ENCODE measurements around the gene ULK1. TPM values are rescaled to one million over a fixed set of nuclear protein-coding genes. Genes with fewer than 3 reads are reported as not detected.

The ULK1 gene
- total RNA-seq, 1 donor, result 14.1 TPM

DNA sequence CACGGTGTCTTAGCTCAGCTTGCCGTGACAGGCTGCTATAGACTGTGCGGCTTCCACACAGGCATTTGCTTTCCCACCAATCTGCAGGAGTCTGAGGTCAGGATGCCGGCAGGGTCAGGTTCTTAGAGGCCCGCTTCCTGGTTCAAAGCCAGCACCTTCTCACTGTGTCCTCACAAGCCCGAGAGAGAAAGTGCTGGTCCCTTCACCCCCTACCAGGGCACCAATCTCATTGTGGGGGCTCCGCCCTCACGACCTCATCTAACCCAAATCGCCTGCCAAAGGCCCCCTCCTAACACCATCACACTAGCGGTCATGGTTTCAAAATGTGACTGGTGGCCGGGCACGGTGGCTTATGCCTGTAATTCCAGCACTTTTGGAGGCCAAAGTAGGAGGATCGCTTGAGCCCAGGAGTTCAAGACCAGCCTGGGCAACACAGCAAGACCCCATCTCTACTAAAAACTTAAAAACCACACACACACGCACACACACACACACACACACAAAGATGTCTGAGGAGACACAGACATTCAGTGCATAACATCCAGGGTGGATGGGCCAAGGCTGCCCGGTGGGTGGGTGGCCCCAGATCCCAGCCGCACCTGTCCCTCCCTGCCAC lies 39.5 kb upstream of the ULK1 start:
- Histone ChIP-seq H2AFZ (ENCODE audit: low read length) (no peak overlapping the region), H3K9me3 (ENCODE audit: low read depth, low read length) (no peaks in the 10 kb centered on the region), H3K4me3 (ENCODE audit: insufficient read depth, low read length) (no peak overlapping the region), H3K27ac (ENCODE audit: low read depth, low read length) (no peak overlapping the region), H3K36me3 (ENCODE audit: insufficient read depth, low read length) (no peaks in the 10 kb centered on the region), H3K4me2 (ENCODE audit: insufficient read depth, low read length) (no peak overlapping the region), H3K4me1 (ENCODE audit: insufficient read depth, low read length) (peaks cover 6% of the 10 kb centered on the region), H3K27me3 (ENCODE audit: insufficient read depth, low read length) (peaks cover 8% of the 10 kb centered on the region), H3K79me2 (ENCODE audit: insufficient read depth, low read length) (no peaks in the 10 kb centered on the region), H4K20me1 (ENCODE audit: insufficient read depth, low read length) (no peaks in the 10 kb centered on the region)
- TF ChIP-seq, protein P1, sequence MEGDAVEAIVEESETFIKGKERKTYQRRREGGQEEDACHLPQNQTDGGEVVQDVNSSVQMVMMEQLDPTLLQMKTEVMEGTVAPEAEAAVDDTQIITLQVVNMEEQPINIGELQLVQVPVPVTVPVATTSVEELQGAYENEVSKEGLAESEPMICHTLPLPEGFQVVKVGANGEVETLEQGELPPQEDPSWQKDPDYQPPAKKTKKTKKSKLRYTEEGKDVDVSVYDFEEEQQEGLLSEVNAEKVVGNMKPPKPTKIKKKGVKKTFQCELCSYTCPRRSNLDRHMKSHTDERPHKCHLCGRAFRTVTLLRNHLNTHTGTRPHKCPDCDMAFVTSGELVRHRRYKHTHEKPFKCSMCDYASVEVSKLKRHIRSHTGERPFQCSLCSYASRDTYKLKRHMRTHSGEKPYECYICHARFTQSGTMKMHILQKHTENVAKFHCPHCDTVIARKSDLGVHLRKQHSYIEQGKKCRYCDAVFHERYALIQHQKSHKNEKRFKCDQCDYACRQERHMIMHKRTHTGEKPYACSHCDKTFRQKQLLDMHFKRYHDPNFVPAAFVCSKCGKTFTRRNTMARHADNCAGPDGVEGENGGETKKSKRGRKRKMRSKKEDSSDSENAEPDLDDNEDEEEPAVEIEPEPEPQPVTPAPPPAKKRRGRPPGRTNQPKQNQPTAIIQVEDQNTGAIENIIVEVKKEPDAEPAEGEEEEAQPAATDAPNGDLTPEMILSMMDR (IDR thresholded peaks at IDR 0.05; ENCODE audit: extremely low read depth, low read depth, low read length), result no peak
- DNase-seq (ENCODE audit: insufficient read length, low spot score, missing footprints), result peak; percentile 81

DNA sequence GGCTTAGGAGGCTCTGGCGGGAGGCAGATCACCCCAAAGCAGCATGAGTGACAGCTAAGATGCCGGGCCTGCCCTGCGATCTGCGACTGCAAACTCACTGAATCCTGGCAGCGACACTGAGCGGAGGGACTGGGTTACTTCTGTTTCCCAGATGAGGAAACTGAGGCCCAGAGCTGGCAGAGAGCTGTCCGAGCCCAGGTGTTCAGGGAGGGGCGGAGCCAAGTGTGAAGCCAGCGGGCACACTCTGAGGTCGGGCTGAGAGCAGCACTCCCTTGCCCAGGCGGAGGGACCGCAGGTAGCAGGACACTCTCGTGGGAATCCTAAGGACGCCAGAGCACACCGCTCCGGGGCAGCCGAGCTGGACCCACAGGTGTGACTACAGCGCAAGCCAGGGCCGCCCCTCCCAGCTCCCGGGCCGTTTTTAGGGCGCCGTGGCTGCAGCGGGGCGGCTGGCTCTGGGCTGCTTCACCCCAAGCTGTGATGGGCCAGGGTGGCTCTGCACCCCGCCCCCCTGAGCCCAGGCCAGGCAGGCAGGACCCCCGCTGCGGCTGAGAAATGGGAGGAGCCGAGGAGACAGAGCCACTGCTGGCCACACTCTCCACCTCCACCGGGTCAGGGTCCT lies 38.8 kb upstream of the ULK1 start:
- no peaks in the 10 kb centered on the region for H3K36me3 ChIP-seq (ENCODE audit: insufficient read depth, low read length)
- no peak overlapping the region for H3K4me3 ChIP-seq (ENCODE audit: insufficient read depth, low read length)
- no peak overlapping the region for H3K4me2 ChIP-seq (ENCODE audit: insufficient read depth, low read length)
- DNase-seq (ENCODE audit: insufficient read length, low spot score, missing footprints), result peak; percentile 87
- no peak overlapping the region for H3K27ac ChIP-seq (ENCODE audit: low read depth, low read length)
- TF ChIP-seq, protein P1 (IDR thresholded peaks at IDR 0.05; ENCODE audit: extremely low read depth, low read depth, low read length), result no peak
- no peaks in the 10 kb centered on the region for H4K20me1 ChIP-seq (ENCODE audit: insufficient read depth, low read length)
- H3K79me2 ChIP-seq (ENCODE audit: insufficient read depth, low read length), result no peaks in the 10 kb centered on the region
- H3K27me3 ChIP-seq (ENCODE audit: insufficient read depth, low read length), result peaks cover 8% of the 10 kb centered on the region
- H3K9me3 ChIP-seq (ENCODE audit: low read depth, low read length), result no peaks in the 10 kb centered on the region
- H2AFZ ChIP-seq (ENCODE audit: low read length), result no peak overlapping the region
- peaks cover 10% of the 10 kb centered on the region for H3K4me1 ChIP-seq (ENCODE audit: insufficient read depth, low read length)

DNA sequence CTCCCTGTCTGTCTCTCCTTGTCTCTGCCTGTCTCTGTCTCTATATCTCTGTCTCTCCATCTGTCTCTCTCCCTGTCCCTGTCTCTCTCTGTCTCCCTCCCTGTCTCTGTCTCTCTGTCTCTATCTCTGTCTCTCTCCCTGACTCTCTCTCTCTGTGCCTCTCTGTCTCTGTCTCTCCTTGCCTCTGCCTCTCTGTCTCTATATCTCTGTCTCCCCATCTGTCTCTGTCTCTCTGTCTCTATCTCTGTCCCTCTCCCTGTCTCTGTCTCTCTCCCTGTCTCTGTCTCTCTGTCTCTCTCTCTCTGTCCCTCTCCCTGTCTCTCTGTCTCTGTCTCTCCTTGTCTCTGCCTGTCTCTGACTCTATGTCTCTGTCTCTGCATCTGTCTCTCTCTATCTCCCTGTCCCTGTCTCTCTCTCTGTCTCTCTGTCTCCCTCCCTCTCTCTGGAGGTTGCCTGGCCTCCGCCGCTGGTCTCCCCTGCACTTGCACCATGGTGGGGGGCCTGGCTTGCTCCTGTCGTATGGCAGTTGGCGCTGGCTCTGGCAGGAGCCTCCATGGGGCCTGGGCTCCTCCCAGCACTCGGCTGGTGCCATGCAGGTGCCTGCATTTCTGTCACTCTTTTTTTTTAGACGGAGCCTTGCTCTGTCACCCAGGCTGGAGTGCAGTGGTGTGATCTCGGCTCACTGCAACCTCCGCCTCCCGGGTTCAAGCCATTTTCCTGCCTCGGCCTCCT lies 37.9 kb upstream of the ULK1 start:
- Histone ChIP-seq H3K79me2 (ENCODE audit: insufficient read depth, low read length) (no peaks in the 10 kb centered on the region), H4K20me1 (ENCODE audit: insufficient read depth, low read length) (no peaks in the 10 kb centered on the region), H2AFZ (ENCODE audit: low read length) (no peak overlapping the region), H3K36me3 (ENCODE audit: insufficient read depth, low read length) (no peaks in the 10 kb centered on the region), H3K27ac (ENCODE audit: low read depth, low read length) (no peak overlapping the region), H3K4me3 (ENCODE audit: insufficient read depth, low read length) (no peak overlapping the region), H3K27me3 (ENCODE audit: insufficient read depth, low read length) (peaks cover 8% of the 10 kb centered on the region), H3K9me3 (ENCODE audit: low read depth, low read length) (no peaks in the 10 kb centered on the region), H3K4me1 (ENCODE audit: insufficient read depth, low read length) (peaks cover 14% of the 10 kb centered on the region), H3K4me2 (ENCODE audit: insufficient read depth, low read length) (no peak overlapping the region)
- DNase-seq (ENCODE audit: insufficient read length, low spot score, missing footprints), result peak; percentile 8
- TF ChIP-seq, protein P1 (IDR thresholded peaks at IDR 0.05; ENCODE audit: extremely low read depth, low read depth, low read length), result no peak
